Loucy (cell line): ENCODE results near the gene ALG3.

Source experiments
- H2AFZ ChIP-seq: fragments of 200-600 bp; sonication (generic); 2 replicates; pipeline ENCODE4 v1.6.0; 2016; ENCODE audit warnings: antibody characterized with exemption, mild to moderate bottlenecking, low read length, moderate library complexity
- H3F3A ChIP-seq: fragments of 200-600 bp; 2 replicates; pipeline ENCODE4 v1.6.0; 2016; ENCODE audit warnings: antibody characterized with exemption, low read depth, mild to moderate bottlenecking
- H3K27me3 ChIP-seq: fragments of 200-600 bp; sonication (generic); 2 replicates; pipeline ENCODE4 v1.6.1; 2014; ENCODE audit warnings: low read length, mild to moderate bottlenecking; ENCODE audit not compliant: insufficient read depth, poor library complexity, severe bottlenecking
- H3K36me3 ChIP-seq: fragments of 200-600 bp; sonication (generic); 2 replicates; pipeline ENCODE4 v1.6.1; 2016; ENCODE audit warnings: low read length; ENCODE audit not compliant: insufficient read depth
- H3K4me1 ChIP-seq: fragments of 200-600 bp; sonication (generic); 2 replicates; pipeline ENCODE4 v1.5.1; 2014; ENCODE audit warnings: low read length, mild to moderate bottlenecking; ENCODE audit not compliant: insufficient read depth, poor library complexity, severe bottlenecking
- H3K4me2 ChIP-seq: fragments of 200-600 bp; sonication (generic); 2 replicates; pipeline ENCODE4 v1.6.0; 2014; ENCODE audit warnings: antibody characterized with exemption, low read length, low read depth, mild to moderate bottlenecking; ENCODE audit not compliant: poor library complexity, severe bottlenecking
- H3K4me3 ChIP-seq: fragments of 200-600 bp; sonication (generic); 2 replicates; pipeline ENCODE4 v1.5.1; 2014; ENCODE audit warnings: low read length, mild to moderate bottlenecking, mixed read lengths; ENCODE audit not compliant: poor library complexity, severe bottlenecking
- H3K79me2 ChIP-seq: fragments of 200-600 bp; sonication (generic); 2 replicates; pipeline ENCODE4 v1.6.1; 2014; ENCODE audit warnings: low read length; ENCODE audit not compliant: insufficient read depth
- H3K9ac ChIP-seq: fragments of 200-600 bp; sonication (generic); 2 replicates; pipeline ENCODE4 v1.6.0; 2014; ENCODE audit warnings: mild to moderate bottlenecking, low read depth, low read length, moderate library complexity; ENCODE audit not compliant: poor library complexity, severe bottlenecking
- H3K9me2 ChIP-seq: fragments of 200-600 bp; sonication (generic); replicated peaks from 2 replicates; pipeline ENCODE4 v1.6.1; 2016; ENCODE audit warnings: low read depth, low read length, mixed read lengths
- H3K9me3 ChIP-seq: fragments of 200-600 bp; sonication (generic); 2 replicates; pipeline ENCODE4 v1.6.1; 2014; ENCODE audit warnings: mild to moderate bottlenecking, antibody characterized with exemption, low read length, low read depth; ENCODE audit not compliant: insufficient read depth
- H4K20me1 ChIP-seq: fragments of 200-600 bp; sonication (generic); 2 replicates; pipeline ENCODE4 v1.6.0; 2014; ENCODE audit warnings: antibody characterized with exemption, low read length, mild to moderate bottlenecking; ENCODE audit not compliant: insufficient read depth, poor library complexity, severe bottlenecking
- CTCF ChIP-seq: fragments of 200-600 bp; sonication (generic); conservative IDR thresholded peaks from 2 replicates; pipeline ENCODE4 v1.5.1; 2014; ENCODE audit warnings: mild to moderate bottlenecking, antibody characterized with exemption, low read length
- EZH2phosphoT487 ChIP-seq: fragments of 200-600 bp; IDR thresholded peaks from 2 replicates; pipeline ENCODE4 v1.6.1; 2018; ENCODE audit warnings: antibody characterized with exemption, mild to moderate bottlenecking, moderate library complexity, borderline replicate concordance

ALG3 gene

GRCh38 chr3:184248454-184249411, at the start of gene ALG3:
Gene ALG3, minus strand, starts transcription at chr3:184248962. Its CDS starts 22 bp downstream, at chr3:184248940.
- Histone ChIP-seq H4K20me1 (peaks cover 9% of the 10 kb centered on the region), H2AFZ (peak within 1 kb of the TSS; percentile 100), H3K79me2 (peaks cover 19% of the 10 kb centered on the region)

GRCh38 chr3:184296616-184297015, 47.9 kb upstream of the ALG3 start:
- Histone ChIP-seq H3K4me1 (peaks cover 20% of the 10 kb centered on the region), H3K9ac (no peak overlapping the region), H3K79me2 (peaks cover 25% of the 10 kb centered on the region), H3K4me2 (no peak overlapping the region), H3K4me3 (no peak overlapping the region), H3K9me3 (no peaks in the 10 kb centered on the region), H2AFZ (no peak overlapping the region), H3K27me3 (no peaks in the 10 kb centered on the region), H4K20me1 (peaks cover 18% of the 10 kb centered on the region), H3K9me2 (no peaks in the 10 kb centered on the region), H3F3A (no peaks in the 10 kb centered on the region), H3K36me3 (peaks cover 5% of the 10 kb centered on the region; the same call in 1 of the 2 replicates)
- TF ChIP-seq CTCF = no peak
- TF ChIP-seq EZH2phosphoT487 = no peak

More at GRCh38 chr3:184248454-184249411, at the start of gene ALG3:
- no peaks in the 10 kb centered on the region for H3K27me3 ChIP-seq
- H3K4me3 ChIP-seq = peak within 1 kb of the TSS; percentile 97
- peak within 1 kb of the TSS; percentile 97 for H3K9ac ChIP-seq
- H3K4me2 ChIP-seq = peak within 1 kb of the TSS; percentile 100
- no peak for TF ChIP-seq CTCF
- TF ChIP-seq EZH2phosphoT487 = no peak
- H3K4me1 ChIP-seq = peaks cover 13% of the 10 kb centered on the region
- H3F3A ChIP-seq = no peaks in the 10 kb centered on the region
- peaks cover 16% of the 10 kb centered on the region; the same call in 1 of the 2 replicates for H3K36me3 ChIP-seq
- no peaks in the 10 kb centered on the region for H3K9me2 ChIP-seq
- no peaks in the 10 kb centered on the region for H3K9me3 ChIP-seq

- Histone ChIP-seq H3K4me3 (no peak overlapping the region), H3K9me3 (no peaks in the 10 kb centered on the region), H3K4me1 (peaks cover 15% of the 10 kb centered on the region), H3F3A (no peaks in the 10 kb centered on the region), H3K36me3 (no peaks in the 10 kb centered on the region), H2AFZ (no peak overlapping the region), H3K9me2 (no peaks in the 10 kb centered on the region), H3K4me2 (no peak overlapping the region), H3K9ac (no peak overlapping the region), H3K79me2 (peaks cover 17% of the 10 kb centered on the region), H4K20me1 (peaks cover 16% of the 10 kb centered on the region), H3K27me3 (no peaks in the 10 kb centered on the region)
- TF ChIP-seq EZH2phosphoT487 (no peak), CTCF (no peak)
Measured at GRCh38 chr3:184295771-184296170, 47.0 kb upstream of the ALG3 start.
